MCF 10A (cell line): ENCODE measurements around the gene LRRC32. TPM values are rescaled to one million over a fixed set of nuclear protein-coding genes. Genes with fewer than 3 reads are reported as not detected.

Experiments used
- BruUV-seq: library from RNA; stranded (reverse); fragments of 400-500 nt; replicated peaks from 2 replicates; lab custom pipeline; 2021; lab: Mats Ljungman, UMichigan
- CTCF ChIA-PET: fragments of 300-600 bp; sonication (Branson Sonifier 250); formaldehyde crosslinking; extraction: SDS; loops from one replicate; lab custom pipeline; 2021; ENCODE audit warnings: antibody characterized with exemption, inconsistent platforms; lab: Yijun Ruan, JAX
- POLR2A ChIA-PET: fragments of 300-600, 350-650 bp; sonication (Branson Sonifier 250); formaldehyde crosslinking; extraction: SDS; loops from one replicate; lab custom pipeline; 2020; ENCODE audit warnings: antibody characterized with exemption, inconsistent platforms; lab: Yijun Ruan, JAX
- DNase-seq: peaks from one replicate; pipeline ENCODE4 v3.0.0-alpha.2; 2018; ENCODE audit not compliant: unreplicated experiment
- H3K27ac Mint-ChIP-seq: one replicate; pipeline ENCODE4 v1.8.0; 2022; ENCODE audit warnings: mild to moderate bottlenecking, low read depth, mixed read lengths; ENCODE audit not compliant: unreplicated experiment
- H3K27me3 Mint-ChIP-seq: one replicate; pipeline ENCODE4 v1.8.0; 2022; ENCODE audit warnings: mixed read lengths; ENCODE audit not compliant: insufficient read depth, unreplicated experiment
- H3K36me3 Mint-ChIP-seq: one replicate; pipeline ENCODE4 v1.8.0; 2022; ENCODE audit warnings: mild to moderate bottlenecking, moderate library complexity, mixed read lengths; ENCODE audit not compliant: insufficient read depth, unreplicated experiment
- H3K4me1 Mint-ChIP-seq: one replicate; pipeline ENCODE4 v1.8.0; 2022; ENCODE audit warnings: mixed read lengths; ENCODE audit not compliant: insufficient read depth, unreplicated experiment
- H3K4me3 Mint-ChIP-seq: one replicate; pipeline ENCODE4 v1.8.0; 2022; ENCODE audit warnings: mild to moderate bottlenecking, moderate library complexity, mixed read lengths; ENCODE audit not compliant: unreplicated experiment
- H3K9me3 Mint-ChIP-seq: one replicate; pipeline ENCODE4 v1.8.0; 2022; ENCODE audit warnings: mixed read lengths; ENCODE audit not compliant: unreplicated experiment
- CTCF ChIP-seq: fragments of 200-600 bp; IDR thresholded peaks from one replicate; pipeline ENCODE4 v1.8.0; 2022; ENCODE audit warnings: antibody characterized with exemption, mild to moderate bottlenecking; ENCODE audit not compliant: unreplicated experiment
- intact Hi-C: fragments of 100-400 bp; cut with micrococcal nuclease; formaldehyde crosslinking; loops from 2 replicates; pipeline ENCODE4 v1.14.1; 2022
- total RNA-seq: library from RNA; stranded (reverse); gene quantifications from 2 replicates; pipeline ENCODE4 v1.2.3, GENCODE V29; 2022

LRRC32 gene
- total RNA-seq, 1 experiment from 2014 or later, result not detected

- Mint-ChIP-seq H3K27me3 (no peaks in the 10 kb centered on the region), H3K36me3 (no peaks in the 10 kb centered on the region), H3K27ac (no peak overlapping the region), H3K4me3 (no peak overlapping the region), H3K4me1 (no peaks in the 10 kb centered on the region), H3K9me3 (no peaks in the 10 kb centered on the region)
- BruUV-seq, result no TSS peak
- intact Hi-C loops, result no loop called here
- POLR2A ChIA-PET, result interaction anchor here (1.4 kb wide), 1 partner anchor 12 kb away, joined by 4 read pairs; no protein-coding TSS in a partner anchor
- no peak for TF ChIP-seq CTCF
- CTCF ChIA-PET, result no interaction called here
- no peak for DNase-seq
Measured at GRCh38 chr11:76656571-76657081, 13.9 kb downstream of the LRRC32 start.

GRCh38 chr11:76656050-76656531 lies 14.5 kb downstream of the LRRC32 start:
- TF ChIP-seq CTCF, result no peak
- ChIA-PET CTCF (interaction anchor here (0.6 to 1.4 kb wide), 3 partner anchors 21 to 769 kb away, joined by 3 to 5 read pairs (median 5); no protein-coding TSS in a partner anchor), POLR2A (interaction anchor here (0.5 to 1.4 kb wide), 2 partner anchors 11 to 19 kb away, joined by 3 to 4 read pairs; no protein-coding TSS in a partner anchor)
- intact Hi-C loops, result no loop called here
- BruUV-seq, result no TSS peak
- Mint-ChIP-seq H3K27me3 (no peaks in the 10 kb centered on the region), H3K9me3 (no peaks in the 10 kb centered on the region), H3K36me3 (no peaks in the 10 kb centered on the region), H3K4me1 (no peaks in the 10 kb centered on the region), H3K27ac (no peak overlapping the region), H3K4me3 (no peak overlapping the region)
- DNase-seq, result no peak

GRCh38 chr11:76655501-76656049 lies 15.0 kb downstream of the LRRC32 start:
- ChIA-PET CTCF (interaction anchor here (0.6 to 1.4 kb wide), 3 partner anchors 21 to 768 kb away, joined by 3 to 5 read pairs (median 5); no protein-coding TSS in a partner anchor), POLR2A (interaction anchor here (0.5 to 1.4 kb wide), 3 partner anchors 11 to 225 kb away, joined by 3 to 4 read pairs (median 3); no protein-coding TSS in a partner anchor)
- H3K4me3 Mint-ChIP-seq, result no peak overlapping the region
- no peak for TF ChIP-seq CTCF
- DNase-seq, result no peak
- H3K27me3 Mint-ChIP-seq, result no peaks in the 10 kb centered on the region
- H3K9me3 Mint-ChIP-seq, result no peaks in the 10 kb centered on the region
- H3K36me3 Mint-ChIP-seq, result no peaks in the 10 kb centered on the region
- intact Hi-C loops, result no loop called here
- H3K27ac Mint-ChIP-seq, result no peak overlapping the region
- BruUV-seq, result no TSS peak
- H3K4me1 Mint-ChIP-seq, result no peaks in the 10 kb centered on the region

GRCh38 chr11:76654980-76655379 lies 15.6 kb downstream of the LRRC32 start:
- TF ChIP-seq CTCF, result no peak
- H3K4me1 Mint-ChIP-seq, result no peaks in the 10 kb centered on the region
- ChIA-PET CTCF (interaction anchor here (0.6 to 1.4 kb wide), 2 partner anchors 22 to 176 kb away, joined by 4 to 5 read pairs; no protein-coding TSS in a partner anchor), POLR2A (interaction anchor here (0.5 to 0.6 kb wide), 2 partner anchors 15 to 224 kb away, joined by 3 read pairs; no protein-coding TSS in a partner anchor)
- no peak overlapping the region for H3K27ac Mint-ChIP-seq
- no TSS peak for BruUV-seq
- no peaks in the 10 kb centered on the region for H3K36me3 Mint-ChIP-seq
- no peaks in the 10 kb centered on the region for H3K9me3 Mint-ChIP-seq
- intact Hi-C loops, result no loop called here
- no peak for DNase-seq
- H3K4me3 Mint-ChIP-seq, result no peak overlapping the region
- H3K27me3 Mint-ChIP-seq, result no peaks in the 10 kb centered on the region
